Glutamatergic neuron (in vitro differentiated cells): ENCODE measurements around the gene PNMA6F. TPM values are rescaled to one million over a fixed set of nuclear protein-coding genes. Genes with fewer than 3 reads are reported as not detected.

Experiments
- DNase-seq: peaks from one replicate; pipeline ENCODE4 v3.0.0; 2022
- H3K27ac Mint-ChIP-seq: one replicate; pipeline ENCODE4 v1.8.0; 2020; ENCODE audit warnings: mild to moderate bottlenecking, mixed read lengths, inconsistent platforms; ENCODE audit not compliant: unreplicated experiment
- H3K27me3 Mint-ChIP-seq: one replicate; pipeline ENCODE4 v1.8.0; 2020; ENCODE audit warnings: mild to moderate bottlenecking, moderate library complexity, mixed read lengths, inconsistent platforms; ENCODE audit not compliant: unreplicated experiment
- H3K36me3 Mint-ChIP-seq: one replicate; pipeline ENCODE4 v1.8.0; 2020; ENCODE audit warnings: mild to moderate bottlenecking, mixed read lengths, inconsistent platforms; ENCODE audit not compliant: unreplicated experiment
- H3K4me1 Mint-ChIP-seq: one replicate; pipeline ENCODE4 v1.8.0; 2020; ENCODE audit warnings: mild to moderate bottlenecking, low read depth, mixed read lengths, inconsistent platforms; ENCODE audit not compliant: unreplicated experiment
- H3K4me3 Mint-ChIP-seq: one replicate; pipeline ENCODE4 v1.8.0; 2020; ENCODE audit warnings: mild to moderate bottlenecking, mixed read lengths, inconsistent platforms; ENCODE audit not compliant: unreplicated experiment
- H3K9me3 Mint-ChIP-seq: one replicate; pipeline ENCODE4 v1.8.0; 2020; ENCODE audit warnings: mild to moderate bottlenecking, moderate library complexity, mixed read lengths, inconsistent platforms; ENCODE audit not compliant: unreplicated experiment
- CTCF ChIP-seq: fragments of 200-600 bp; sonication (generic); IDR thresholded peaks from one replicate; pipeline ENCODE4 v1.5.0; 2021; ENCODE audit not compliant: partially characterized antibody, unreplicated experiment
- total RNA-seq: library from RNA; stranded (reverse); fragmentation: NEBNext Ultra II Directional; extraction: Animal tissue kit (Norgen Biotek cat#: 25700); gene quantifications from one replicate; pipeline ENCODE4 v1.2.1, GENCODE V29; 2021; ENCODE audit not compliant: unreplicated experiment

The PNMA6F gene
- total RNA-seq, 1 donor from 2014 or later = not detected

GRCh38 chrX:153352858-153353257 lies 31.3 kb upstream of the PNMA6F start:
- no peak overlapping the region for H3K4me3 Mint-ChIP-seq
- DNase-seq = no peak
- H3K9me3 Mint-ChIP-seq = peaks cover 6% of the 10 kb centered on the region
- peaks cover 6% of the 10 kb centered on the region for H3K36me3 Mint-ChIP-seq
- H3K27ac Mint-ChIP-seq = no peak overlapping the region
- TF ChIP-seq CTCF = no peak
- peaks cover 1% of the 10 kb centered on the region for H3K27me3 Mint-ChIP-seq
- no peaks in the 10 kb centered on the region for H3K4me1 Mint-ChIP-seq

- Mint-ChIP-seq H3K4me1 (no peaks in the 10 kb centered on the region), H3K27me3 (peaks cover 1% of the 10 kb centered on the region), H3K4me3 (no peak overlapping the region), H3K9me3 (peaks cover 3% of the 10 kb centered on the region), H3K27ac (no peak overlapping the region), H3K36me3 (peaks cover 6% of the 10 kb centered on the region)
- no peak for TF ChIP-seq CTCF
- no peak for DNase-seq
Measured at GRCh38 chrX:153351981-153352380, 30.4 kb upstream of the PNMA6F start.

DNA sequence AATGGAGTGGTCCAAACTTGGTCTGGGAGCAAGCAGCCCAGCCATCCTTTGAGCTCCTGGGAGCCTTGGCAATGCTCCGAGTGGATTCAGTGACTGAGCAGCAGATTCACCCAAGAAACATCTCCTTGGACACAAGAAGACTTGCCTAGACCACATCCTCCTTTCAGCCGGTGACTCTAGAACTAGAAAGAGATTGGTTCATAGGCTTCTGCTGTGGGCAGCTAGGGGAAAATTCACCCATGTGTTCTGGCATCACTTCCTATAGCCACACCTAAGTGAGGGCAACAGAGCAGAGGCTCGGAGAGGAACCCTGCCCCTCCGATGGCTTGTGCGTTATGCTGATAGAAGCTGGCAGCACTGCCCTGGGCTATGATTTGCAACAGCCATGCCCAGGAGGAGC lies 28.4 kb upstream of the PNMA6F start:
- TF ChIP-seq CTCF = no peak
- no peak overlapping the region for H3K4me3 Mint-ChIP-seq
- H3K36me3 Mint-ChIP-seq = peaks cover 6% of the 10 kb centered on the region
- H3K4me1 Mint-ChIP-seq = no peaks in the 10 kb centered on the region
- peaks cover 1% of the 10 kb centered on the region for H3K9me3 Mint-ChIP-seq
- DNase-seq = no peak
- H3K27me3 Mint-ChIP-seq = no peaks in the 10 kb centered on the region
- H3K27ac Mint-ChIP-seq = no peak overlapping the region

- Mint-ChIP-seq H3K9me3 (peaks cover 1% of the 10 kb centered on the region), H3K36me3 (peaks cover 6% of the 10 kb centered on the region), H3K27ac (no peak overlapping the region), H3K27me3 (no peaks in the 10 kb centered on the region), H3K4me3 (no peak overlapping the region), H3K4me1 (no peaks in the 10 kb centered on the region)
- DNase-seq = no peak
- no peak for TF ChIP-seq CTCF
Measured at GRCh38 chrX:153348421-153348820, 26.9 kb upstream of the PNMA6F start.

DNA sequence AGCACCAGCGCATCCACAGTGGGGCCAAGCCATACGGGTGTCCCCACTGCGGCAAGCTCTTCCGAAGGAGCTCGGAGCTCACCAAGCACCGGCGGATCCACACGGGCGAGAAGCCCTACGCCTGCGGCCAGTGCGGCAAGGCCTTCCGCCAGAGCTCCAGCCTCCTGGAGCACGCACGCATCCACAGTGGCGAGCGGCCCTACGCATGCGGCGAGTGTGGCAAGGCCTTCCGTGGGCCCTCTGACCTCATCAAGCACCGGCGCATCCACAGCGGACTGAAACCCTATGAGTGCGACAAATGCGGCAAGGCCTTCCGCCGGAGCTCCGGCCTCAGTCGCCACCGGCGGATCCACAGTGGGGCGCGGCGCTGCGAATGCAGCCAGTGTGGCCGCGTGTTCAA lies 26.0 kb upstream of the PNMA6F start:
- TF ChIP-seq CTCF = no peak
- Mint-ChIP-seq H3K36me3 (peaks cover 5% of the 10 kb centered on the region), H3K9me3 (peaks cover 1% of the 10 kb centered on the region), H3K4me3 (no peak overlapping the region), H3K27ac (no peak overlapping the region), H3K27me3 (no peaks in the 10 kb centered on the region), H3K4me1 (no peaks in the 10 kb centered on the region)
- no peak for DNase-seq
